ENCODE results near the gene SNHG17.

Gene SNHG17

DNA sequence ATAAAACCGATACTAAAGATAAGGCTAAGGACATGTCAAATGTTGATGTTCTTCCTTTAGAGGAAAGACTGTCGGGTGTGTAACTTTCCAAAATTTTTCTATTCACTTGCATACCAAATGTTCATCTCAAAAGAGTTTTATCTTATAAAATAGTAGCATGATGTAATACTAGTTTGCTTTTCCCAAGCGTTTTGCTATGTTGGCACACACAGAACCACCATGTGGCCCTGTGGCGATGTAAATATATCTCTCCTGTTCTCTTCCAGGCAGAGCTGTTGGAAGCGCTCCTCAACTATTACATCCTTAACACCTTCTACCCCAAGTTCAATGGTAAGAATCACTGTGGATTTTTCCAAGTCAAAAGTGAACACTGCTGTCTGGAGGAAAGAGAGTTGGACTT lies 62.3 kb downstream of the SNHG17 start:
- TF ChIP-seq, protein P1, sequence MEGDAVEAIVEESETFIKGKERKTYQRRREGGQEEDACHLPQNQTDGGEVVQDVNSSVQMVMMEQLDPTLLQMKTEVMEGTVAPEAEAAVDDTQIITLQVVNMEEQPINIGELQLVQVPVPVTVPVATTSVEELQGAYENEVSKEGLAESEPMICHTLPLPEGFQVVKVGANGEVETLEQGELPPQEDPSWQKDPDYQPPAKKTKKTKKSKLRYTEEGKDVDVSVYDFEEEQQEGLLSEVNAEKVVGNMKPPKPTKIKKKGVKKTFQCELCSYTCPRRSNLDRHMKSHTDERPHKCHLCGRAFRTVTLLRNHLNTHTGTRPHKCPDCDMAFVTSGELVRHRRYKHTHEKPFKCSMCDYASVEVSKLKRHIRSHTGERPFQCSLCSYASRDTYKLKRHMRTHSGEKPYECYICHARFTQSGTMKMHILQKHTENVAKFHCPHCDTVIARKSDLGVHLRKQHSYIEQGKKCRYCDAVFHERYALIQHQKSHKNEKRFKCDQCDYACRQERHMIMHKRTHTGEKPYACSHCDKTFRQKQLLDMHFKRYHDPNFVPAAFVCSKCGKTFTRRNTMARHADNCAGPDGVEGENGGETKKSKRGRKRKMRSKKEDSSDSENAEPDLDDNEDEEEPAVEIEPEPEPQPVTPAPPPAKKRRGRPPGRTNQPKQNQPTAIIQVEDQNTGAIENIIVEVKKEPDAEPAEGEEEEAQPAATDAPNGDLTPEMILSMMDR (IDR thresholded peaks at IDR 0.05; ENCODE audit: insufficient read depth, missing control alignments) = no peak
- DNase-seq (ENCODE audit: insufficient read length, low spot score) = no peak
- no peak for FAIRE-seq
